ENCODE measurements around the gene UFL1.

Gene UFL1

DNA sequence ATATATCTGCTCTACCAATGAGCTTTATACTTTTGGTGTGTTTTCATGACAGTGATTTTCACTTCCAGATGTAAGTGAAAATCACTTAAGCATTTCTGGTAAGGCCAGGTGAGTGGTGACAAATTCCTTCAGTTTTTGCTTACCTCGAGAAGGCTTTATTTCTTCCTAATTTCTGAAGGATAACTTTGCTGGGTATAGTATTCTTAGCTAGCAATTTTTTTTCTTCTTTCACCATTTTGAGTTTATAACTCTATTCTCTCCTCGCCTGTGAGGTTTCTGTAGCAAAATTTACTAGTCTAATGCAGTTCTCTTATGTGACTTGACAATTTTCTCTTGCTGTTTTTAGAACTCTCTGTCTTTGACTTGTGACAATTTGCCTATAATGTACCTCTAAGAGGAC lies 48.4 kb downstream of the UFL1 start:
- no peaks in the 10 kb centered on the region for H3K36me3 ChIP-seq (ENCODE audit: control insufficient read depth, insufficient read depth, low read length)
- no peak for DNase-seq (ENCODE audit: low read depth, low spot score)
- H3K27me3 ChIP-seq (ENCODE audit: control insufficient read depth, insufficient read depth, low read length), result no peaks in the 10 kb centered on the region
- no peaks in the 10 kb centered on the region for H3K9me3 ChIP-seq (ENCODE audit: control insufficient read depth, insufficient read depth, low read length)
- no peak overlapping the region for H3K27ac ChIP-seq (ENCODE audit: low read length)
- no peak overlapping the region for H3K4me3 ChIP-seq (ENCODE audit: low read length)
- no CpG with 5 or more reads among the region's 2 CpGs for WGBS (ENCODE audit: insufficient coverage, insufficient read length)
- H3K4me1 ChIP-seq (ENCODE audit: control insufficient read depth, insufficient read depth, low read length), result no peaks in the 10 kb centered on the region

DNA sequence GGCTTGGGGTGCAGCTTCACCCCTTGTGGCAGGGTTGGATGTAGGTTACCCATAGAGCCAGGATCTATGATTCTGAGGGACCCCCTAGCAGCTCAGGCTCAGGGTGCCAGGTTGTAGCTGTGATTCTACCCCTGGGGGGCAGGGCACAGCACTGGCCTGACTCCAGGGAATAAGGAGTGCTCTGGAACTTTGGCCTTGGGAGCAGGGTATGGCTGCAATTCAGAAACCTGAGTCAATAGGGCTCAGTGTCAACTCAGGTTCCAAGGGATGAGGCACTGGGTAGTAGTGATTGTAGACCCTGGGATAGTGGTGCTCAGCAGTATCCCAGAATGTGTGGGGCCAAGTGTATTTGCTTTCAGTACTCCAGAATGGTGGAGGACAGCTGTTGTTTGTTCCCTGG lies 49.9 kb downstream of the UFL1 start:
- Histone ChIP-seq H3K9me3 (ENCODE audit: control insufficient read depth, insufficient read depth, low read length) (no peaks in the 10 kb centered on the region), H3K4me1 (ENCODE audit: control insufficient read depth, insufficient read depth, low read length) (no peaks in the 10 kb centered on the region), H3K36me3 (ENCODE audit: control insufficient read depth, insufficient read depth, low read length) (no peaks in the 10 kb centered on the region), H3K27ac (ENCODE audit: low read length) (no peak overlapping the region), H3K4me3 (ENCODE audit: low read length) (no peak overlapping the region), H3K27me3 (ENCODE audit: control insufficient read depth, insufficient read depth, low read length) (no peaks in the 10 kb centered on the region)
- no peak for DNase-seq (ENCODE audit: low read depth, low spot score)

DNA sequence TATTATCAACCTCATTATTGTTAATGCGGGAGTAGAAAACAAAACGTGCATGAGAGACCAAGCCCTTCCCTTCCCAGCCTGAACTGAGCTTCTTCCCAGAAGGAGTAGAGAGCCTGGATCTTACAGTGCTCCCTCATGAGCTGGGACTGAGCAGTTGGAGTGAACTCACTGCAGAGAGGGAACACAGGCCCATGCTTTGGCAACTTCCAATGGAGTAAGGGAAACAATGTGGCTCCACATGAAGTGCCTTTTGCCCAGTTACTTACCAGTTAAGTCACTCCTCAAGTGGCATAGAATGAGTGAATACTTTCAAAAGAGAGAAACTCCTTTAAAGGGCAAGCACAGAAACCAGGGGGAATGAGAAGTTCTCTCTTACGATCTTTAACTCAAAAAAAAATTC lies 53.8 kb downstream of the UFL1 start:
- Histone ChIP-seq H3K27ac (ENCODE audit: low read length) (no peak overlapping the region), H3K36me3 (ENCODE audit: control insufficient read depth, insufficient read depth, low read length) (no peaks in the 10 kb centered on the region), H3K9me3 (ENCODE audit: control insufficient read depth, insufficient read depth, low read length) (no peaks in the 10 kb centered on the region), H3K4me3 (ENCODE audit: low read length) (no peak overlapping the region), H3K27me3 (ENCODE audit: control insufficient read depth, insufficient read depth, low read length) (no peaks in the 10 kb centered on the region), H3K4me1 (ENCODE audit: control insufficient read depth, insufficient read depth, low read length) (no peaks in the 10 kb centered on the region)
- no CpG with 5 or more reads among the region's 3 CpGs for WGBS (ENCODE audit: insufficient coverage, insufficient read length)
- no peak for DNase-seq (ENCODE audit: low read depth, low spot score)

DNA sequence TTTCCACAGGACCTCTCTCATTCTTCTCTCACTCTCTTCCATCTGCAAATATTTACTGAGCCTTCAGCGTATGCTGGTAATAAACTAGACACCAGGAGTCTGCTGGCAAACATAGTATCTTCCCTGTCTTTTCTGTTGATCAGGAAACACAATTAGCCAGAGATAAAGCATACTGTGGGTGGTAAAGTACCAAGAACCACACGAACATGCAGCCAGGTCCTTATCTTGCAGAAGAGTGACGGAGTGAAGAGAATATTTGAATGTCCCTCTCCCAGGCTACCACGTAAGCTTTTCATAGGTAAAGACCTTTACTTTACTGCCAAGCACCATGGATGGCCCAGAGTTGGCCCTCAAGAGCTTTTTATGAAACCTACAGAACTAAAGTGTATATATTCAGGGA lies 54.6 kb downstream of the UFL1 start:
- H3K27ac ChIP-seq (ENCODE audit: low read length), result no peak overlapping the region
- no CpG with 5 or more reads among the region's 4 CpGs for WGBS (ENCODE audit: insufficient coverage, insufficient read length)
- no peak for DNase-seq (ENCODE audit: low read depth, low spot score)
- no peak overlapping the region for H3K4me3 ChIP-seq (ENCODE audit: low read length)
- H3K36me3 ChIP-seq (ENCODE audit: control insufficient read depth, insufficient read depth, low read length), result no peaks in the 10 kb centered on the region
- no peaks in the 10 kb centered on the region for H3K27me3 ChIP-seq (ENCODE audit: control insufficient read depth, insufficient read depth, low read length)
- no peaks in the 10 kb centered on the region for H3K9me3 ChIP-seq (ENCODE audit: control insufficient read depth, insufficient read depth, low read length)
- no peaks in the 10 kb centered on the region for H3K4me1 ChIP-seq (ENCODE audit: control insufficient read depth, insufficient read depth, low read length)

DNA sequence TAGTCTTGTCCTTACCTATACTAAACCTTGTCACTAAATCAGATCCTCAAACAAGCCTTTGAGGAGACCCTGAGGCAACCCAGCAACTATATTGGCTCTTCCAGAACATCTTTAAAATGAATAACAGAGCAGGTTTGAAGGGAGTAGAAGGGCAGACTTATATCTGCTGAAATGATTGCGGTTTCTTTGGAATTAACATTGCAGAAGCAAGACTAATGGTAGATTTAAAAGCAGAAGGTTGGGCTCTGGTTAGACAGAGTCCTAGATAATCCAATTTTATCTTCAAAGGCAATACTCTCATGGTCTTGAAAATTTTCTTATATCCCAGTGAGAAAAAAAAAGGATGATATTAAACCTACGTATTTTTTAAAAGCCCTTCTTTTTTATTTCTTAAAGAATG lies 60.4 kb downstream of the UFL1 start:
- no peak overlapping the region for H3K27ac ChIP-seq (ENCODE audit: low read length)
- DNase-seq (ENCODE audit: low read depth, low spot score), result no peak

DNA sequence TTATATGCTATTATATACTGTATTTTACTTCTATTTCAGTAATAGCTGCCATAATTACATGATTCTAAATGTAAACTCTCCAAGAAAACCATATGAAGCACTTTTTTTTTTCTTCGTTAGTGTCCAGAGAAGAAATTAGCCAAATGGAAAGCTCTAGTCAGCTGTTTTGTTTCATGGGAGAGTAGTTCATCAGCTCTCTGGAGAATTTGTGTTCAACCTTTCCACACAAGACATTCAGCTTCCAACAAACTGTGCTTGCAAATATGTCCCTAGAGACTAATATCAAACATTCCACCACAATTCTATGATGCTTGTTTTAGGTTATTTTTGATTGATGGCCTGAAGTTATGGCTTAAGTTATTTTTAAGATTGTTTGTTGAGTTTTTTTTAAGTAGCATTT lies 60.8 kb downstream of the UFL1 start:
- no peak overlapping the region for H3K27ac ChIP-seq (ENCODE audit: low read length)
- no peaks in the 10 kb centered on the region for H3K4me1 ChIP-seq (ENCODE audit: control insufficient read depth, insufficient read depth, low read length)
- no CpG with 5 or more reads among the region's 1 CpG for WGBS (ENCODE audit: insufficient coverage, insufficient read length)
- no peaks in the 10 kb centered on the region for H3K27me3 ChIP-seq (ENCODE audit: control insufficient read depth, insufficient read depth, low read length)
- H3K9me3 ChIP-seq (ENCODE audit: control insufficient read depth, insufficient read depth, low read length), result no peaks in the 10 kb centered on the region
- H3K36me3 ChIP-seq (ENCODE audit: control insufficient read depth, insufficient read depth, low read length), result no peaks in the 10 kb centered on the region
- DNase-seq (ENCODE audit: low read depth, low spot score), result no peak
- H3K4me3 ChIP-seq (ENCODE audit: low read length), result no peak overlapping the region

More for the DNA sequence above, 60.4 kb downstream of the UFL1 start:
- Histone ChIP-seq H3K27me3 (ENCODE audit: control insufficient read depth, insufficient read depth, low read length) (no peaks in the 10 kb centered on the region), H3K4me3 (ENCODE audit: low read length) (no peak overlapping the region), H3K9me3 (ENCODE audit: control insufficient read depth, insufficient read depth, low read length) (no peaks in the 10 kb centered on the region), H3K4me1 (ENCODE audit: control insufficient read depth, insufficient read depth, low read length) (no peaks in the 10 kb centered on the region), H3K36me3 (ENCODE audit: control insufficient read depth, insufficient read depth, low read length) (no peaks in the 10 kb centered on the region)
- WGBS (ENCODE audit: insufficient coverage, insufficient read length), result no CpG with 5 or more reads among the region's 2 CpGs

DNA sequence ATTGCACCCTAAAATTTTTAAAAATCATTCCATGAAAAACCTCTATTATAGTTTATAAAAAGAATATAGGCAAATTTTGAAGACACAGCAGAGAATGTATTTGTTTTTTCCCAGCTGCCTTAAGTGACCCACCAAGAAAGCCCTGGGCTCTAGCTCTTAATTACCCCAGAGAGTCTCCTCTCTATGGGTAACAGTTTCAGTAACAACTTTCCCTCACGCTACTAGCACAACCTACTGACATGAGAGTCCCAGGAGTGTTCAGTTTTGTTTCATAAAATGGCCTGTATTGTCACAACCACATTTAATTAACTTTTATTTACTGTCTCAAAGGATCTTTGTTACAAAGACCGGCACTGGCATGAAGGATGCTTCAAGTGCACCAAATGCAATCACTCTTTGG lies 82.8 kb downstream of the UFL1 start:
- Histone ChIP-seq H3K27me3 (ENCODE audit: control insufficient read depth, insufficient read depth, low read length) (no peaks in the 10 kb centered on the region), H3K27ac (ENCODE audit: low read length) (no peak overlapping the region), H3K9me3 (ENCODE audit: control insufficient read depth, insufficient read depth, low read length) (no peaks in the 10 kb centered on the region), H3K4me1 (ENCODE audit: control insufficient read depth, insufficient read depth, low read length) (peaks cover 1% of the 10 kb centered on the region; the same call in 1 of the 2 replicates), H3K4me3 (ENCODE audit: low read length) (no peak overlapping the region), H3K36me3 (ENCODE audit: control insufficient read depth, insufficient read depth, low read length) (no peaks in the 10 kb centered on the region)
- WGBS (ENCODE audit: insufficient coverage, insufficient read length), result no CpG with 5 or more reads among the region's 2 CpGs
- DNase-seq (ENCODE audit: low read depth, low spot score), result no peak

Data from iPS DF 6.9 (cell line).